SK-N-SH treated with all-trans-retinoic acid at 6 μM for 48 hours (cell line): Measurements from ENCODE around the gene SLC4A3.
"Not testable (repeated sequence)": the region's sequence is repeated elsewhere in the genome, so short reads cannot be mapped to it uniquely, and the experiment has no call there.

Experiments
- ATAC-seq: fragments of 200-7000 bp; cut with Tn5 transposase; 3 replicates; pipeline ENCODE4 v1.9.1; 2020; ENCODE audit warnings: mild to moderate bottlenecking, moderate library complexity
- BACH2 ChIP-seq: fragments of 250-450 bp; sonication (Bioruptor Pico); IDR thresholded peaks from 2 replicates; pipeline ENCODE4 v1.9.0; 2021; ENCODE audit warnings: mild to moderate bottlenecking, borderline replicate concordance
- CREB5 ChIP-seq: fragments of 250-450 bp; sonication (Bioruptor Pico); IDR thresholded peaks from 2 replicates; pipeline ENCODE4 v1.5.1; 2020; ENCODE audit warnings: low read depth, mild to moderate bottlenecking, moderate library complexity
- ESRRG ChIP-seq: fragments of 250-450 bp; sonication (Bioruptor Pico); IDR thresholded peaks from 2 replicates; pipeline ENCODE4 v1.6.1; 2021; ENCODE audit warnings: mild to moderate bottlenecking
- GLIS3 ChIP-seq: fragments of 250-450 bp; sonication (Bioruptor Pico); IDR thresholded peaks from 2 replicates; pipeline ENCODE4 v1.5.0; 2020; ENCODE audit warnings: mild to moderate bottlenecking, moderate library complexity
- ISL1 ChIP-seq: fragments of 250-450 bp; sonication (Bioruptor Pico); IDR thresholded peaks from 2 replicates; pipeline ENCODE4 v2.1.2; 2022; ENCODE audit warnings: mild to moderate bottlenecking, moderate library complexity
- OSR1 ChIP-seq: fragments of 250-450 bp; sonication (Bioruptor Pico); IDR thresholded peaks from 2 replicates; pipeline ENCODE4 v1.8.0; 2022; ENCODE audit warnings: moderate library complexity, mild to moderate bottlenecking, inconsistent platforms
- POU6F1 ChIP-seq: fragments of 250-450 bp; sonication (Bioruptor Pico); IDR thresholded peaks from 2 replicates; pipeline ENCODE4 v1.8.0; 2021; ENCODE audit warnings: low read depth, mild to moderate bottlenecking, moderate library complexity, borderline replicate concordance
- PPARA ChIP-seq: fragments of 250-450 bp; sonication (Bioruptor Pico); IDR thresholded peaks from 2 replicates; pipeline ENCODE4 v1.5.0; 2020; ENCODE audit warnings: mild to moderate bottlenecking, borderline replicate concordance
- RARB ChIP-seq: fragments of 250-450 bp; sonication (Bioruptor Pico); IDR thresholded peaks from 2 replicates; pipeline ENCODE4 v1.8.0; 2021; ENCODE audit warnings: mild to moderate bottlenecking, moderate library complexity
- TCF4 ChIP-seq: fragments of 250-450 bp; sonication (Bioruptor Pico); IDR thresholded peaks from 2 replicates; pipeline ENCODE4 v1.8.0; 2021; ENCODE audit warnings: mild to moderate bottlenecking, moderate library complexity, borderline replicate concordance
- TOX ChIP-seq: fragments of 250-450 bp; sonication (Bioruptor Pico); IDR thresholded peaks from 2 replicates; pipeline ENCODE4 v1.8.0; 2021; ENCODE audit warnings: mild to moderate bottlenecking, moderate library complexity, borderline replicate concordance
- ZC3H10 ChIP-seq: fragments of 250-450 bp; sonication (Bioruptor Pico); IDR thresholded peaks from 2 replicates; pipeline ENCODE4 v1.5.1; 2021; ENCODE audit warnings: mild to moderate bottlenecking, moderate library complexity
- ZFP3 ChIP-seq: fragments of 250-450 bp; sonication (Bioruptor Pico); IDR thresholded peaks from 2 replicates; pipeline ENCODE4 v1.5.0; 2020; ENCODE audit warnings: mild to moderate bottlenecking, moderate library complexity
- ZNF565 ChIP-seq: fragments of 450-650 bp; formaldehyde crosslinking; conservative IDR thresholded peaks from 2 replicates; pipeline ENCODE4 v1.5.0; 2020; ENCODE audit warnings: low read depth, mild to moderate bottlenecking, moderate library complexity
- ZNF70 ChIP-seq: fragments of 450-650 bp; formaldehyde crosslinking; IDR thresholded peaks from 2 replicates; pipeline ENCODE4 v1.5.0; 2020; ENCODE audit warnings: mild to moderate bottlenecking, moderate library complexity
- ZNF8 ChIP-seq: fragments of 450-650 bp; formaldehyde crosslinking; IDR thresholded peaks from 2 replicates; pipeline ENCODE4 v1.5.0; 2020; ENCODE audit warnings: mild to moderate bottlenecking, moderate library complexity
- TF ChIP-seq, protein P1 (sequence below): fragments of 250-450 bp; sonication (Bioruptor Pico); IDR thresholded peaks from 2 replicates; pipeline ENCODE4 v1.5.0; 2020; ENCODE audit warnings: mild to moderate bottlenecking, moderate library complexity
- TF ChIP-seq, protein P2 (sequence below): fragments of 250-450 bp; sonication (Bioruptor Pico); IDR thresholded peaks from 2 replicates; pipeline ENCODE4 v1.8.0; 2020; ENCODE audit warnings: mild to moderate bottlenecking, moderate library complexity, borderline replicate concordance

The SLC4A3 gene

DNA sequence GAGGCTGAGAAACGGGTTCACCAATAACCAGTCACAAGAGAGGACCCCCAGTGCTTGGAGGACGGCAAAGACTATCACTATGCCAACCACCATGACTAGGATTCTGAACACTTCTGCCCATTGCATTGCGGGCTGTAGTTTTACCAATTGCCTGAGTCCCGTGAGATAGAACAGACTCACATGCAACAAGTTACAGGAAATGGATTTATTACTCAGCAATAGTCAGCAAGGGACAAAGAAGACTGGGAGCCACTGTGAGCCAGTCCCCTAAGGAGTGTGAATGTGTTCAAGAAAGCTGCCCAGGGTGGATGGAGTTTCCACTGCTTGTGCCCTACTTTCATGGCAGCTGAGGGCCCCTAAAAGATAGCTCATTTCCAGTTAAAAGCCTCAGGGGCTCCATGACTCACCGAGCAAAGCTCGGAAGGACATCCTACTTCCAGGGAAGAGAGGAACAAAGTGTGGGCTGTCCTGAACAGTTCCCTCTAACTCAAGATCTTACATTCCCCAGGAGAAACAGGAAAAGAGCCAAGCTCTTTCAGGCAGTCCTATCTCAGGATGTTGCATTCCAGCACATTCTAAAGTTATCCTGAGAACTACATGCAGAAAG, 54.4 kb downstream of the SLC4A3 start (continued):
- TF ChIP-seq ESRRG (CRISPR knock-in tag): no peak
- TF ChIP-seq ZNF70 (CRISPR knock-in tag): no peak

DNA sequence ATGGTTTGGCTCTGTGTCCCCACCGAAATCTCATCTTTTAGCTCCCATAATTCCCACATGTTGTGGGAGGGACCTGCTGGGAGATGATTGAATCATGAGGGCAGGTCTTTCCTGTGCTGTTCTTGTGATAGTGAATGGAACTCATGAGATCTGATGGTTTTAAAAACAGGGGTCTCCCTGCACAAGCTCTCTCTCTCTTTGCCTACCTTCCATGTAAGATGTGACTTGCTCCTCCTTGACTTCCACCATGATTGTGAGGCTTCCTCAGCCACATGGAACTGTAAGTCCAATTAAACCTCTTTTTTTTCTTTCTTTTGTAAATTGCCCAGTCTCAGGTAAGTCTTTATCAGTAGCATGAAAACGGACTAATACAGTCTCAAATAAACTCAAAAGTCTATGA, 56.0 kb downstream of the SLC4A3 start:
- not testable (repeated sequence) for ATAC-seq

- TF ChIP-seq, protein P1, sequence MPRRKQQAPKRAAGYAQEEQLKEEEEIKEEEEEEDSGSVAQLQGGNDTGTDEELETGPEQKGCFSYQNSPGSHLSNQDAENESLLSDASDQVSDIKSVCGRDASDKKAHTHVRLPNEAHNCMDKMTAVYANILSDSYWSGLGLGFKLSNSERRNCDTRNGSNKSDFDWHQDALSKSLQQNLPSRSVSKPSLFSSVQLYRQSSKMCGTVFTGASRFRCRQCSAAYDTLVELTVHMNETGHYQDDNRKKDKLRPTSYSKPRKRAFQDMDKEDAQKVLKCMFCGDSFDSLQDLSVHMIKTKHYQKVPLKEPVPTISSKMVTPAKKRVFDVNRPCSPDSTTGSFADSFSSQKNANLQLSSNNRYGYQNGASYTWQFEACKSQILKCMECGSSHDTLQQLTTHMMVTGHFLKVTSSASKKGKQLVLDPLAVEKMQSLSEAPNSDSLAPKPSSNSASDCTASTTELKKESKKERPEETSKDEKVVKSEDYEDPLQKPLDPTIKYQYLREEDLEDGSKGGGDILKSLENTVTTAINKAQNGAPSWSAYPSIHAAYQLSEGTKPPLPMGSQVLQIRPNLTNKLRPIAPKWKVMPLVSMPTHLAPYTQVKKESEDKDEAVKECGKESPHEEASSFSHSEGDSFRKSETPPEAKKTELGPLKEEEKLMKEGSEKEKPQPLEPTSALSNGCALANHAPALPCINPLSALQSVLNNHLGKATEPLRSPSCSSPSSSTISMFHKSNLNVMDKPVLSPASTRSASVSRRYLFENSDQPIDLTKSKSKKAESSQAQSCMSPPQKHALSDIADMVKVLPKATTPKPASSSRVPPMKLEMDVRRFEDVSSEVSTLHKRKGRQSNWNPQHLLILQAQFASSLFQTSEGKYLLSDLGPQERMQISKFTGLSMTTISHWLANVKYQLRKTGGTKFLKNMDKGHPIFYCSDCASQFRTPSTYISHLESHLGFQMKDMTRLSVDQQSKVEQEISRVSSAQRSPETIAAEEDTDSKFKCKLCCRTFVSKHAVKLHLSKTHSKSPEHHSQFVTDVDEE: no peak
- TF ChIP-seq ZFP3 (CRISPR knock-in tag): no peak
- no peak for TF ChIP-seq ZNF565 (CRISPR knock-in tag)
- no peak for TF ChIP-seq ZNF8 (CRISPR knock-in tag)
- TF ChIP-seq OSR1: no peak
- TF ChIP-seq TCF4 (CRISPR knock-in tag): no peak
- TF ChIP-seq TOX (CRISPR knock-in tag): no peak
- no peak for TF ChIP-seq BACH2 (CRISPR knock-in tag)
- no peak for TF ChIP-seq PPARA (CRISPR knock-in tag)
- no peak for TF ChIP-seq RARB (CRISPR knock-in tag)
- ATAC-seq: peak; percentile 90
Observed at GRCh38 chr2:219684721-219685689, 57.6 kb downstream of the SLC4A3 start.

DNA sequence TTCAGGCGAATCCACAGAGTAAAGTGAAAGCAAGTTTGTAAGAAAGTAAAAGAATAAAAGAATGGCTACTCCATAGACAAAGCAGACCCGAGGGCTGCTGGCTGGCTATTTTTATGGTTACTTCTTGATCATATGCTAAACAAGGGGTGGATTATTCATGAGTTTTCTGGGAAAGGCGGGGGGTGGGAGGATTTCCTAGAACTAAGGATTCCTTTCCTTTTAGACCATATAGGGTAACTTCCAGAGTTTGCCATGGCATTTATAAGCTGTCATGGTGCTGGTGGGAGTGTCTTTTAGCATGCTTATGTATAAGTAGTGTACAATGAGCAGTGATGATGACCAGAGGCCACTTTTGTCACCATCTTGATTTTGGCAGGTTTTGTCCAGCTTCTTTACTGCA, 59.8 kb downstream of the SLC4A3 start:
- TF ChIP-seq ESRRG (CRISPR knock-in tag): no peak
- no peak for TF ChIP-seq ISL1
- no peak for TF ChIP-seq TOX (CRISPR knock-in tag)
- no peak for TF ChIP-seq RARB (CRISPR knock-in tag)
- TF ChIP-seq ZNF565 (CRISPR knock-in tag): no peak
- no peak for TF ChIP-seq POU6F1
- TF ChIP-seq, protein P2, sequence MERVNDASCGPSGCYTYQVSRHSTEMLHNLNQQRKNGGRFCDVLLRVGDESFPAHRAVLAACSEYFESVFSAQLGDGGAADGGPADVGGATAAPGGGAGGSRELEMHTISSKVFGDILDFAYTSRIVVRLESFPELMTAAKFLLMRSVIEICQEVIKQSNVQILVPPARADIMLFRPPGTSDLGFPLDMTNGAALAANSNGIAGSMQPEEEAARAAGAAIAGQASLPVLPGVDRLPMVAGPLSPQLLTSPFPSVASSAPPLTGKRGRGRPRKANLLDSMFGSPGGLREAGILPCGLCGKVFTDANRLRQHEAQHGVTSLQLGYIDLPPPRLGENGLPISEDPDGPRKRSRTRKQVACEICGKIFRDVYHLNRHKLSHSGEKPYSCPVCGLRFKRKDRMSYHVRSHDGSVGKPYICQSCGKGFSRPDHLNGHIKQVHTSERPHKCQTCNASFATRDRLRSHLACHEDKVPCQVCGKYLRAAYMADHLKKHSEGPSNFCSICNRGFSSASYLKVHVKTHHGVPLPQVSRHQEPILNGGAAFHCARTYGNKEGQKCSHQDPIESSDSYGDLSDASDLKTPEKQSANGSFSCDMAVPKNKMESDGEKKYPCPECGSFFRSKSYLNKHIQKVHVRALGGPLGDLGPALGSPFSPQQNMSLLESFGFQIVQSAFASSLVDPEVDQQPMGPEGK (CRISPR knock-in tag): no peak
- TF ChIP-seq GLIS3: no peak
- no peak for TF ChIP-seq ZNF70 (CRISPR knock-in tag)
- no peak for TF ChIP-seq ZC3H10 (CRISPR knock-in tag)
- TF ChIP-seq PPARA (CRISPR knock-in tag): no peak
- TF ChIP-seq TCF4 (CRISPR knock-in tag): no peak
- TF ChIP-seq ZNF8 (CRISPR knock-in tag): no peak
- TF ChIP-seq CREB5 (CRISPR knock-in tag): no peak
- no peak for ATAC-seq
